Skeletal muscle tissue (tissue), 4 donors: ENCODE measurements around the gene FAM3D. TPM values are rescaled to one million over a fixed set of nuclear protein-coding genes. Genes with fewer than 3 reads are reported as not detected.
"Not testable (repeated sequence)": the region's sequence is repeated elsewhere in the genome, so short reads cannot be mapped to it uniquely, and the experiment has no call there.

ENCODE experiments used
- H3K27ac ChIP-seq: one replicate; pipeline ENCODE4 v1.7.0; 2013; ENCODE audit warnings: mild to moderate bottlenecking, low read depth, low read length, inconsistent platforms
- H3K27me3 ChIP-seq, 3 donors: one replicate each; pipeline ENCODE4 v1.7.0; 2013; ENCODE audit warnings: low read length in 3 of 3; ENCODE audit not compliant: control insufficient read depth in 3 of 3, insufficient read depth in 3 of 3
- H3K36me3 ChIP-seq, 3 donors: one replicate each; pipeline ENCODE4 v1.7.0; 2013; ENCODE audit warnings: low read length in 3 of 3; ENCODE audit not compliant: control insufficient read depth in 3 of 3, insufficient read depth in 3 of 3
- H3K4me1 ChIP-seq, 3 donors: one replicate each; pipeline ENCODE4 v1.7.0; 2013; ENCODE audit warnings: low read length in 3 of 3, mild to moderate bottlenecking in 3 of 3; ENCODE audit not compliant: control insufficient read depth in 3 of 3, insufficient read depth in 3 of 3
- H3K4me3 ChIP-seq, 3 donors: one replicate each; pipeline ENCODE4 v1.7.0; 2013; ENCODE audit warnings: low read length in 3 of 3
- H3K9ac ChIP-seq, 3 donors: one replicate each; pipeline ENCODE4 v1.7.0; 2013; ENCODE audit warnings: low read length in 3 of 3, mild to moderate bottlenecking in 3 of 3, moderate library complexity in 2 of 3, low read depth in 1 of 3
- H3K9me3 ChIP-seq, 3 donors: one replicate each; pipeline ENCODE4 v1.7.0; 2013; ENCODE audit warnings: low read length in 3 of 3; ENCODE audit not compliant: control insufficient read depth in 3 of 3
- total RNA-seq: library from RNA; depleted of rRNA; stranded (reverse); fragments of >200 nt; gene quantifications from one replicate; pipeline ENCODE4 v1.2.3, GENCODE V29; 2014
- donor health status: Osteomylitis.

FAM3D gene, protein sequence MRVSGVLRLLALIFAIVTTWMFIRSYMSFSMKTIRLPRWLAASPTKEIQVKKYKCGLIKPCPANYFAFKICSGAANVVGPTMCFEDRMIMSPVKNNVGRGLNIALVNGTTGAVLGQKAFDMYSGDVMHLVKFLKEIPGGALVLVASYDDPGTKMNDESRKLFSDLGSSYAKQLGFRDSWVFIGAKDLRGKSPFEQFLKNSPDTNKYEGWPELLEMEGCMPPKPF
- total RNA-seq, result not detected

GRCh38 chr3:58666683-58667082, at the start of gene FAM3D:
FAM3D (minus strand) TSS chr3:58666774; CDS start chr3:58655563, 11,211 bp downstream.
- H3K4me1 ChIP-seq, result peaks cover 0 to 3% (median 0%) of the 10 kb centered on the region in 3 donors
- no peaks in the 10 kb centered on the region for H3K36me3 ChIP-seq
- no peaks in the 10 kb centered on the region for H3K9me3 ChIP-seq
- no peak within 1 kb of the TSS for H3K9ac ChIP-seq
- no peak within 1 kb of the TSS for H3K27ac ChIP-seq
- peaks cover 0 to 2% (median 0%) of the 10 kb centered on the region in 3 donors for H3K27me3 ChIP-seq
- no peak within 1 kb of the TSS for H3K4me3 ChIP-seq

DNA sequence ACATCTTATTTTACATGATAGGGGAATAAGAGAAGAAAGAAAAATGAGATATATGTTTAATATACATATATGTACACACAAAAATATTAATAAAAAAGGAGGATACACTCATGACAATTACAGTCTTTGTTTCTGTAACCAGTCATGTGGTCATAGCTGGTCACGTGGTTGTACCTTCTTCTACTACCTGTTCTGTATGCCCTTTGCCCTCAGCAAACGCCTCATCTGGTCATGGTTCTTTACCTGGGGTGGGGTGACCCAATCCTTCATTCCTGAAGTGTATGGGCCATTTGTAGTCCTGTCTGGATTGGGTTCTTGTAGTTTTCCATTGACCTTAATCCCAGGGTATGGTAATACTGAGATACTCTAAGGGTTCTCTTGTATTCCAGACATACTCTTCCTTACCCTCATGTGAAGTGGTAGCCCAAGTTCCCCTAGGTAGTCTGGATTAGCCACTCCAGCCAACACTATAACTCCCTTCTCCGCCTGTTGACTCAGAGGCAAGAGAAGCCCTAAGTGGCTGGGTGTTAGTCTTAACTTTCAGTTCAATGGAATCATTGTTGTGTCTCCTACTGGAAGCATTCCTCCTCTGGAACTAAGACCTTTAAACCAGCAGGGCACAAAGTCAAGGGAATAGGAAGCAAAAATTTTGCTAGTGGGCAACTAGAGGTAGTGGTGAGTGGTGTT, 47.3 kb upstream of the FAM3D start:
- Histone ChIP-seq H3K9ac (no peak overlapping the region), H3K4me1 (no peaks in the 10 kb centered on the region)

GRCh38 chr3:58711871-58712270, 45.3 kb upstream of the FAM3D start:
- H3K36me3 ChIP-seq, result no peaks in the 10 kb centered on the region
- no peak overlapping the region for H3K4me3 ChIP-seq
- H3K27ac ChIP-seq, result no peak overlapping the region
- no peaks in the 10 kb centered on the region for H3K27me3 ChIP-seq
- H3K4me1 ChIP-seq, result no peaks in the 10 kb centered on the region
- H3K9me3 ChIP-seq, result no peaks in the 10 kb centered on the region
- no peak overlapping the region for H3K9ac ChIP-seq

More for the DNA sequence above, 47.3 kb upstream of the FAM3D start:
- Histone ChIP-seq H3K27me3 (no peaks in the 10 kb centered on the region), H3K4me3 (no peak overlapping the region), H3K27ac (no peak overlapping the region), H3K9me3 (no peaks in the 10 kb centered on the region), H3K36me3 (no peaks in the 10 kb centered on the region)

DNA sequence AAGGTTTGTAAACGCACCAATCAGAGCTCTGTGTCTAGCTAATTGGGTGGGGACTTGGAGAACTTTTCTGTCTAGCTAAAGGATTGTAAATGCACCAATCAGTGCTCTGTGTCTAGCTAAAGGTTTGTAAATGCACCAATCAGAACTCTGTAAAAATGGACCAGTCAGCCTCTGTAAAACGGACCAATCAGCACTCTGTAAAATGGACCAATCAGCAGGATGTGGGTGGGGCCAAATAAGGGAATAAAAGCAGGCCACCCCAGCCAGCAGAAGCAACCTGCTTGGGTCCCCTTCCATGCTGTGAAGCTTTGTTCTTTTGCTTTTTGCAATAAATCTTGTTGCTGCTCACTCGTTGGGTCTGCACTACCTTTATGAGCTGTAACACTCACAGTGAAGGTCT, 42.4 kb upstream of the FAM3D start:
- H3K27me3 ChIP-seq, H3K4me1 ChIP-seq, H3K4me3 ChIP-seq, H3K9ac ChIP-seq, H3K27ac ChIP-seq, H3K9me3 ChIP-seq, H3K36me3 ChIP-seq: not testable (repeated sequence)

GRCh38 chr3:58708116-58708791, 41.7 kb upstream of the FAM3D start:
- H3K9ac ChIP-seq, result no peak overlapping the region
- no peak overlapping the region for H3K4me3 ChIP-seq
- no peaks in the 10 kb centered on the region for H3K9me3 ChIP-seq
- H3K27ac ChIP-seq, result no peak overlapping the region
- no peaks in the 10 kb centered on the region for H3K27me3 ChIP-seq
- H3K36me3 ChIP-seq, result no peaks in the 10 kb centered on the region
- H3K4me1 ChIP-seq, result no peaks in the 10 kb centered on the region

DNA sequence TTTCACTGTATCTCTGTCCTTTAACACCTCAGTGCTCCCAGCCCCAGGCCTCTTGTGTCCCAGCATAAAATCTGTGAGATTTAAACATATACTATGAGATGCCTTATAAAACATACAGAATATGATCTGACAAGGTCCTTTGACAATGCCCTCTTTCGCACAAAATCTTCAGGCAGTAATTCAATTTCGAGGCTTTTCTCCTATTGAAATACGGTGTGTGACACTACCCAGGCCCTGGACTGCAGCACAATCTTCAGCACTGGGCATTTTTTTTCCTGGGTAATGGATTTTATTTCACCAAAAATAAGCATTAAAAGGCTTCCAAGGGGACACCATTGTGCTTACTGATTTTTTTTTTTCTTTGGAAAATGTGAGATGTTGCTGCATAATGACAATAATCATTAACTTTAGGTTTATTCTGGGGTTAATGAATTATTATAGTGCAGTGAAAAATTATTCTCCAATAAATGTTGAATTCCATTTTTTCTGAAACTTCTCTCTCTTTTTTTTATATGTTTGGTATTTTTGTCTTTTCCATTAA, 40.9 kb upstream of the FAM3D start:
- Histone ChIP-seq H3K27ac (no peak overlapping the region), H3K4me3 (no peak overlapping the region), H3K27me3 (no peaks in the 10 kb centered on the region), H3K9ac (no peak overlapping the region), H3K9me3 (no peaks in the 10 kb centered on the region), H3K36me3 (no peaks in the 10 kb centered on the region), H3K4me1 (no peaks in the 10 kb centered on the region)

- Histone ChIP-seq H3K36me3 (no peaks in the 10 kb centered on the region), H3K27ac (no peak overlapping the region), H3K27me3 (no peaks in the 10 kb centered on the region)
Measured at GRCh38 chr3:58706395-58707167, 40.0 kb upstream of the FAM3D start.

DNA sequence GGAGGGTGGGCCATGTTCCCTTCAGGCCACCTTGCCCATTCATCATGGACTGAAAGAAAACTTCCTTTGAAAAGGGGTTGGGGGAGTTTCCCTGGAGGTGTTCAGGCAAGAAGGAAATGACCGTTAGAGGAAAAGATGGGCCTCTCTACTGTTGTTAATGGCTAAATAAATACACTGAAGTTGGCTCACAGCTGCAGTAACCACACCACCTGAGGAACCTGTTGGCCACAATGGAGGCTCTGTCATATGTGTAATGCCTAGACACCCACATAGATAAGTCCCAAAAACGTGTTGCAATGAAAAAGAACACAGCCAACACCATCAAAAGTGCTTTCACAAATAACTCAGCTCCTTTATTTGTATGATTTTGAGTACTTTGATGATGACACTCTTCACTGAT, 38.2 kb upstream of the FAM3D start:
- Histone ChIP-seq H3K9ac (no peak overlapping the region), H3K27ac (no peak overlapping the region), H3K27me3 (no peaks in the 10 kb centered on the region), H3K4me1 (no peaks in the 10 kb centered on the region), H3K4me3 (no peak overlapping the region), H3K36me3 (no peaks in the 10 kb centered on the region), H3K9me3 (no peaks in the 10 kb centered on the region)

More at GRCh38 chr3:58706395-58707167, 40.0 kb upstream of the FAM3D start:
- no peaks in the 10 kb centered on the region for H3K9me3 ChIP-seq
- H3K9ac ChIP-seq, result no peak overlapping the region
- H3K4me1 ChIP-seq, result no peaks in the 10 kb centered on the region
- H3K4me3 ChIP-seq, result no peak overlapping the region

DNA sequence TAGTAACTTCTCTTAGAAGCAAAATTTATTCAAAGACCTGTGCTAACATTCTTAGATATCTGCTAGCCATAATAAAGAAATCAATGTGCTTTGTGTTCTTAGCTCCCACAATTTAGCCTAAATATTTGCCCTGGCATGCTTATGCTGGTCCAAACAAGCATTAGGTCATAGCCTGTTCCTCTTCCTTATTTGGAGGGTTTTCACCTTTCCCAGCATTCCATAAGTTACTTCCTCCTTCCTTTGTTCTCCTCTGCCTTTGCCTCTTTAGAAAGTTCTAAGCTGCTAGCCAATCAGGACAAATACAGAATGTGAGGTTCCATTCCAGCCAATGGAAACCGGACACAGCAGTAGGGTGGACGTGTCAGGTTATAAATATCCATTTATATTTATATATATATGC, 37.7 kb upstream of the FAM3D start:
- not testable (repeated sequence) for H3K4me3 ChIP-seq, H3K27me3 ChIP-seq, H3K9ac ChIP-seq, H3K36me3 ChIP-seq, H3K4me1 ChIP-seq, H3K27ac ChIP-seq, H3K9me3 ChIP-seq
